Keratinocyte (primary cell): ENCODE measurements around the gene ILK. TPM values are rescaled to one million over a fixed set of nuclear protein-coding genes. Genes with fewer than 3 reads are reported as not detected.

ENCODE experiments used
- DNase-seq: peaks from one replicate; pipeline ENCODE4 v3.0.0-alpha.2; 2011; ENCODE audit warnings: low read depth, missing footprints, low spot score
- FAIRE-seq: peaks from 2 replicates; lab custom pipeline; 2011; peaks lifted over from hg19 to GRCh38; lab: Jason Lieb, UNC
- H2AFZ ChIP-seq: 2 replicates; pipeline ENCODE4 v1.6.0; 2012; ENCODE audit warnings: low read length, control low read depth, inconsistent platforms; ENCODE audit not compliant: control insufficient read depth
- H3K27ac ChIP-seq: 2 replicates; pipeline ENCODE4 v1.5.1; 2011; ENCODE audit warnings: low read length; ENCODE audit not compliant: control insufficient read depth, insufficient read depth
- H3K27me3 ChIP-seq: 3 replicates; pipeline ENCODE4 v1.6.0; 2011; ENCODE audit warnings: low read length; ENCODE audit not compliant: control insufficient read depth, insufficient read depth; ENCODE audit errors: extremely low read depth
- H3K36me3 ChIP-seq, 2 experiments: 2 replicates in 1 of 2; 3 replicates in 1 of 2; pipeline ENCODE4 v1.5.1; 2011; ENCODE audit warnings: low read length in 2 of 2, mild to moderate bottlenecking in 1 of 2; ENCODE audit not compliant: control insufficient read depth in 2 of 2, insufficient read depth in 2 of 2; ENCODE audit errors: extremely low read depth in 1 of 2
- H3K4me1 ChIP-seq: 3 replicates; pipeline ENCODE4 v1.5.1; 2011; ENCODE audit warnings: low read length; ENCODE audit not compliant: control insufficient read depth, insufficient read depth; ENCODE audit errors: extremely low read depth
- H3K4me2 ChIP-seq: 3 replicates; pipeline ENCODE4 v1.6.0; 2011; ENCODE audit warnings: low read depth, low read length; ENCODE audit not compliant: control insufficient read depth, insufficient read depth; ENCODE audit errors: extremely low read depth
- H3K4me3 ChIP-seq, 3 experiments: fragments of 200-600 bp in 1 of 3; sonication (generic) in 1 of 3; 2 replicates in 2 of 3; 3 replicates in 1 of 3; pipeline ENCODE4 v1.5.1; 2011 to 2016; ENCODE audit warnings: low read length in 3 of 3, mild to moderate bottlenecking in 3 of 3, control low read depth in 2 of 3, inconsistent platforms in 1 of 3, low read depth in 1 of 3, mixed read lengths in 1 of 3, mixed run types in 1 of 3, moderate library complexity in 1 of 3; ENCODE audit not compliant: control insufficient read depth in 2 of 3, insufficient read depth in 2 of 3; ENCODE audit errors: extremely low read depth in 1 of 3
- H3K79me2 ChIP-seq: 2 replicates; pipeline ENCODE4 v1.6.0; 2012; ENCODE audit warnings: low read length; ENCODE audit not compliant: control insufficient read depth, insufficient read depth
- H3K9ac ChIP-seq: 3 replicates; pipeline ENCODE4 v1.6.0; 2011; ENCODE audit warnings: low read length; ENCODE audit not compliant: control insufficient read depth, insufficient read depth; ENCODE audit errors: extremely low read depth
- H3K9me1 ChIP-seq: 3 replicates; pipeline ENCODE4 v1.6.0; 2011; ENCODE audit warnings: low read length; ENCODE audit not compliant: control insufficient read depth, insufficient read depth; ENCODE audit errors: extremely low read depth
- H3K9me3 ChIP-seq: 2 replicates; pipeline ENCODE4 v1.5.1; 2012; ENCODE audit warnings: low read depth, low read length; ENCODE audit not compliant: control insufficient read depth
- H4K20me1 ChIP-seq: 3 replicates; pipeline ENCODE4 v1.6.0; 2011; ENCODE audit warnings: low read length; ENCODE audit not compliant: control insufficient read depth, insufficient read depth; ENCODE audit errors: extremely low read depth
- CTCF ChIP-seq, 3 experiments: IDR thresholded peaks in 1 of 3; conservative IDR thresholded peaks in 1 of 3; optimal IDR thresholded peaks in 1 of 3; 2 replicates in 2 of 3; 3 replicates in 1 of 3; pipeline versions ENCODE3 to v1.5.1; 2011; ENCODE audit warnings: low read length in 3 of 3, mild to moderate bottlenecking in 3 of 3, moderate library complexity in 2 of 3, control low read depth in 1 of 3, inconsistent platforms in 1 of 3; ENCODE audit not compliant: insufficient read depth in 2 of 3; ENCODE audit errors: extremely low read depth in 1 of 3
- EZH2 ChIP-seq: IDR thresholded peaks from one replicate; pipeline ENCODE4 v1.6.1; 2012; ENCODE audit warnings: inconsistent platforms, mild to moderate bottlenecking, low read length, moderate library complexity
- dilution Hi-C: fragments of 300-500 bp; cut with MboI; formaldehyde crosslinking; loops from one replicate; pipeline ENCODE4 v1.7.0; 2020; ENCODE audit warnings: low sequenced_read_pairs; ENCODE audit not compliant: extremely low pct_ligation_motif_present
- polyA plus RNA-seq, 5 experiments: library from polyadenylated mRNA; depleted of rRNA in 3 of 5; stranded (reverse) in 3 of 5; stranded (forward) in 1 of 5; unstranded in 1 of 5; fragments of >200 nt; gene quantifications; 1 replicate in 1 of 5; 2 replicates in 3 of 5; 3 replicates in 1 of 5; pipeline versions ENCODE4 v1.2.1 to v1.2.3, GENCODE V29; 2011 to 2012; ENCODE audit warnings: missing spikeins in 2 of 5, low read depth in 1 of 5, low replicate concordance in 1 of 5

Gene ILK
- polyA plus RNA-seq, 1 donor (not counting 4 experiments of a cell fraction or from before 2014, with no cell fraction given), result 117 TPM

DNA sequence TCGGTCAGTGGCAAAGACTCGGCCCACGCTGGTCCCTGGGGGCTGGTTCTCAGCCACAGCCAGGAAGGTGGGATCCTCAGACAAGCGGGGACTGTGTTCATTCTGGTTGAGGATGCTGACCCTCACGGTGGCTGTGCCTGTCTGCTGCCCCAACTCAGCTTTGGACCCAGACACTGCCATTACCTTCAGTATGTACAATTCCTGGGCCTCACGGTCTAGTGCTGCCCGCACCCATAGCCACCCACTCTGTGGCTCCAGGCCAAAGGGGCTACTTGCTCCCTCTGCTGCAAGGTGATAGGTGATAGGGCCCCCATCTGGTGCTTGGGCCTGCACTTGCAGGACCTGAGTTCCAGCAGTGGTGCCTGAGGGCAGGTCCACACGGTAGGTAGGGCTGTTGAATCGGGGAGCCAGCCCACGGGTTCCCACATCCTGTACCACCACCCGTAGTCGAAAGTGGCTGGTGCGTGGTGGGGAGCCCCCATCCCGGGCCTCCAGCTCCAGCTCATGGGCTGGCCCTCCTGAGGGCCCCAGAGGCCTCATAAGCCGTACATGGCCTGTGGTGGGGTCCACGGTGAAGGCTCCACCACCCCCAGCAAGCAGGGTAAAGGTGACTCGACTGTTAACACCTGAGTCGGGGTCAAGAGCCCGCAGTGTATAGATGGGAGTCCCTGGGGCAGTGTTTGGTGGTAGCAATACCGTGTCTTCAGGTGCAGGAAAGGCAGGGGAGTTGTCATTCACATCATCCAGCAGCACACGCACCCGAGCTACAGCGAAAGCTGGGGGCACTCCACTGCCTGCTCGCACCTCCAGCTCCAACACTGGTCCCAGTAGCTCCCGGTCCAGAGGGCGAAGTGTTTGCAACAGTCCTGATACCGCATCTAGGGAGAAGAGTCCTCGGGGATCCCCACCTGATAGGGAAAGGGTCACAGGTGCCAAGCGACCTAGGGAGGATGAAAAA, 28.8 kb downstream of the ILK start:
- TF ChIP-seq CTCF (optimal IDR thresholded peaks at IDR 0.05 in 1 of 3, IDR thresholded peaks at IDR 0.05 in 1 of 3, conservative IDR thresholded peaks at IDR 0.05 in 1 of 3; ENCODE audit: extremely low read depth in 1 of 3, insufficient read depth in 2 of 3, low read length in 3 of 3) (no peak), EZH2 (no peak)
- no peaks in the 10 kb centered on the region for H3K9me3 ChIP-seq
- H3K4me3 ChIP-seq, result no peak overlapping the region
- no peaks in the 10 kb centered on the region for H3K9me1 ChIP-seq
- dilution Hi-C loops, result no loop called here
- H3K4me1 ChIP-seq, result no peaks in the 10 kb centered on the region
- no peak overlapping the region for H3K9ac ChIP-seq
- no peak for DNase-seq
- H4K20me1 ChIP-seq, result no peaks in the 10 kb centered on the region
- no peak overlapping the region for H3K4me2 ChIP-seq
- peaks cover 41% of the 10 kb centered on the region for H3K27me3 ChIP-seq
- H3K27ac ChIP-seq, result no peak overlapping the region
- H3K36me3 ChIP-seq, result no peaks in the 10 kb centered on the region
- H3K79me2 ChIP-seq, result no peaks in the 10 kb centered on the region
- no peak overlapping the region for H2AFZ ChIP-seq
- no peak for FAIRE-seq

DNA sequence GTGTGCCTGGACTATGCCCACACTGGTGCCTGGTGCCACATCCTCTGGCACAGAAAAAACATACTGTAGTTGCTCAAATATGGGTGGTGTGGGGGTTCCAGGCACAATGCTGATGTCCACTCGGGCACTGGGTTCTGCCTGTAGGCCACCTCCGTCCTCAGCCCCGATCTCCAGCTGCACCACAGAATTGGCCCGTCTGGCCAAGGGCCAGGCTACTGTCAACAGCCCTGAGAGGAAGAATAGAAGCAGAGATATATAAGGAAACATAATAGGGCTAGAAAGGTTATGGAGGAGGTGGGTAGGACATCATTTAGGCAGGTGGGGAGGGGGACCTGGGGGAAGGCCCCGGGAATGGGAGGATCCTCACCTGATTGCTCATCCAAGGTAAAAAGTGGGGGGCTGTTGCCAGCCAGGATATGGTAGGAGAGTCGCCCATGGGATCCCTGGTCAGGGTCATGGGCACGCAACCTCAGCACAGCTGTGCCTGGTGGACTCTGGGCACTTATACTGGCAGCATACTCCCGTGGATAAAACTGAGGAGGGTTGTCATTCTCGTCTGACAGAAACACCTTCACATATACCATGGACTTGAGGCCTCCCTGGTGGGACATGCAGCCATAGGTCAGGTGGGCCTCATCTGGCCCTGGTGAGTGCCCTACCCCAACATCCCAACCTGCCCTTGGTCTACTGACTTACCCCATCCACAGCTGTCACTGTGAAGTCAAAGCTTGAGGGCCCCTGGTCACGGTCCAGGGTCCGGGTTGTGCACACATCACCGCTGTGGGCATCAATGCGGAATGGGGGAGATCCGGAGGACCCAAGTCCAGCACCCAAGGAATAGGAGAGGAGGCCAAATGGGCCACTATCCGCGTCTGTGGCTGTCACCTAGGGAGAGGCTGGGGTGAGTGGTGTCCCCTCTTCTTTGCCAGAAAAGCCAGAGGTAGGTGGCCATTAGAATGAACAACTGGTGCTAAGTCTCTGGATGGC, 30.1 kb downstream of the ILK start:
- Histone ChIP-seq H4K20me1 (no peaks in the 10 kb centered on the region), H3K9me3 (no peaks in the 10 kb centered on the region), H2AFZ (no peak overlapping the region), H3K4me2 (no peak overlapping the region), H3K36me3 (no peaks in the 10 kb centered on the region), H3K9ac (no peak overlapping the region), H3K27ac (no peak overlapping the region), H3K4me1 (no peaks in the 10 kb centered on the region), H3K27me3 (peaks cover 34% of the 10 kb centered on the region), H3K79me2 (no peaks in the 10 kb centered on the region), H3K9me1 (no peaks in the 10 kb centered on the region), H3K4me3 (no peak overlapping the region)
- dilution Hi-C loops, result no loop called here
- TF ChIP-seq EZH2 (no peak), CTCF (optimal IDR thresholded peaks at IDR 0.05 in 1 of 3, IDR thresholded peaks at IDR 0.05 in 1 of 3, conservative IDR thresholded peaks at IDR 0.05 in 1 of 3; ENCODE audit: extremely low read depth in 1 of 3, insufficient read depth in 2 of 3, low read length in 3 of 3) (no peak)
- DNase-seq, result no peak
- no peak for FAIRE-seq
